ENCODE data around the gene NFILZ.

NFILZ gene

GRCh38 chr19:8642561-8642960 lies 12.1 kb downstream of the NFILZ start:
- no peak for DNase-seq

DNA sequence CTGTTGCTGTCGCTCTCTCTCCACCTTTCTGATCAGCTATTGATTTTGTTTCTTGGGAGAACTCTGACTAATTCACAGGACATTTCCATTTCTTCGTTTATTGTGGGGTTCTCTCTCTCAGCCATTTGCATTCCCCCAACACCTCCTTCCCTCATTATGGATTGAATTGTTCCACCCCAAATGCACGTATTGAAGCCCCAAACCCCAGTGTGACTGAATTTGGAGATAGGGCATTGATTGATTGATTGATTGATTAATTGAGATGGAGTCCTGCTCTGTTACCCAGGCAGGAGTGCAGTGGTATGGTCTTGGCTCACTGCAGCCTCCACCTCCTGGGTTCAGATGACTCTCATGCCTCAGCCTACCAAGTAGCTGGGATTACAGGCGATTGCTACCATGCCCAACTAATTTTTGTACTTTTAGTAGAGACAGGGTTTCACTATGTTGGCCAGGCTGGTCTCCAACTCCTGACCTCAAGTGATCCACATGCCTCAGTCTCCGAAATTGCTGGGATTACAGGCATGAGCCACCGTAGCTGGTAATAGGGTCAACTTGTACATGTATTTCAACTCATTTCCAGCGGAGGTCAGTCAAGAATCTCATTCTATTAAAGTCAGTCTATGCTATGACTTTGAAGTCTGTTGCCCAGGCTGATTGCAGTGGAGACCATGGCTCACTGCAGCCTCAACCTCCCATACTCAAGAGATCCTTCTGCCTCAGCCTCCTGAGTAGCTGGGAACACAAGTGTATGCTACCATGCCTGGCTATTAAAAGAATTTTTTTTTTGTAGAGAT lies 13.6 kb downstream of the NFILZ start:
- DNase-seq: no peak

DNA sequence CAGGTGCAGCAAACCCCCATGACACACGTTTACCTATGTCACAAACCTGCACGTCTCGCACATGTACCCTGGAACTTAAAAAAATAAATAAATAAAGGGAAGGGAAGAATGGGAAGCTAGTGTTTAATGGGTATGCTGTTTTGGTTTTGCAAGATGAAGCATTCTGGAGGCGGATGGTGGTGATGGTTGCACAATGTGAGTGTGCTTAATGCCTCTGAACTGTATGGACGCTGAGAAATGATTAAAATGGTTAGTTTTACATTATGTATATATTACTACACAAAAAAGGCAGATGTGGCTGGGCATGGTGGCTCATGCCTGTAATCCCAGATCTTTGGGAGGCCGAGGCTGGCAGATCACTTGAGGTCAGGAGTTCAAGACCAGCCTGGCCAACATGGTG lies 17.8 kb downstream of the NFILZ start:
- no peak for DNase-seq

DNA sequence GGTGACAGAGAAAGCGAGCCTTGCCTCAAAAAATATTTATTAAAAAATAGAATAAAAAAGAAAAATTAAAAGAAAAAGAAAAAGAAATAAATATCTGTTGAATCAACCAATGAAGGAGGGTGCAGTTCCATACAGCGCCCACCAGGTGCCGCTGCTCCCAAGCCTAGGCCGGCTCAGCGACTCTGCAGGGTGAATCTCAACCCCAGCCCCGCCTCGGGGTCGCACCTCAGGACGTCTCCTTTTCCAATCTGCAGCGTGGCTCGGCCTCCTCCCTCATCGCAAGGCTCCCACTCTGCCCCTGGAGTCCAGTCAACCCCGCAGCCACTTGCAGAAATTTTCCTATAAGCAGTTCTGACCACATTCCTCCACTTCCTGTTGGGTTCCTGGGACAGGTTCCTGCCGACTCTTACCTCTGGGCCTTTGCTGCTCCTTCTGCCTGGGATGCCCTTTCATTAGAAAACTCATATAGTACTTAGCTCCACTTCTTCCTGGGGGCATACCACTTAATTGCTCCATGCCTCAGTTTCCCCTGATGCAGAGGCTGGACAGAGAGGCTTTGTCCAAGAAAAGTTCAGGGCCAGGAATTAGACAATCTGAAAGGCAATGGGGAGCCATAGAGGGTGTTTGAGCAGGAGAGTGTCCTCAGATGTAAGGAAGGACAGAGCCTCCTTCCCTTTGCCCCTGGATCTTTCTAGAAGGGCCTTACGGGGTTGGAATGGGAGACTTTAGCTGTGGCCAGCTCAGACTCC lies 24.3 kb downstream of the NFILZ start:
- peak; percentile 72 for DNase-seq

- peak; percentile 43 for DNase-seq
These were observed 24.9 kb downstream of the NFILZ start for GRCh38 chr19:8655340-8655709.

- DNase-seq: no peak
These were observed 27.4 kb downstream of the NFILZ start for GRCh38 chr19:8657869-8658268.

GRCh38 chr19:8659905-8660304 lies 29.5 kb downstream of the NFILZ start:
- DNase-seq: no peak

- no peak for DNase-seq
These were observed 31.8 kb downstream of the NFILZ start for GRCh38 chr19:8662263-8662662.

GRCh38 chr19:8663920-8664670 lies 33.7 kb downstream of the NFILZ start:
- DNase-seq: peak; percentile 40

DNA sequence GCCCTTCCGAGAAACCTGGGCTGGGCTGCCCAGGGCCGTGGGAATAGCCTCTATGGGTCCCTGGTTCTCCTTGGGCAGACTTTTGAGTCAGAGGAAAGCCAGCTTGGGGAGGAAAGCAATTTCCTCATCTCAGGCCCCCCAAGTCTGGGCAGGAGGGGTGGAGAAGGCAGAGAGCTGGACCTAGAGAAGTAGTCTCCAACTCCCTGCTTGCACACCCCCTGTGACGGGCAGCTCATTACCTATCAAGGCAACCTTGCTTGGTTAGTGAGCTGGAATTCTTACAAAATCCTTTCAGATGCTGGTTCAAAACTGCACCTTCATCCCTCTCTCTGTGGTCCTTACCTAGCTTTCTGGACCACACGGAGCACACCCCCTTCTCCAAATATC lies 34.2 kb downstream of the NFILZ start:
- DNase-seq: no peak

DNA sequence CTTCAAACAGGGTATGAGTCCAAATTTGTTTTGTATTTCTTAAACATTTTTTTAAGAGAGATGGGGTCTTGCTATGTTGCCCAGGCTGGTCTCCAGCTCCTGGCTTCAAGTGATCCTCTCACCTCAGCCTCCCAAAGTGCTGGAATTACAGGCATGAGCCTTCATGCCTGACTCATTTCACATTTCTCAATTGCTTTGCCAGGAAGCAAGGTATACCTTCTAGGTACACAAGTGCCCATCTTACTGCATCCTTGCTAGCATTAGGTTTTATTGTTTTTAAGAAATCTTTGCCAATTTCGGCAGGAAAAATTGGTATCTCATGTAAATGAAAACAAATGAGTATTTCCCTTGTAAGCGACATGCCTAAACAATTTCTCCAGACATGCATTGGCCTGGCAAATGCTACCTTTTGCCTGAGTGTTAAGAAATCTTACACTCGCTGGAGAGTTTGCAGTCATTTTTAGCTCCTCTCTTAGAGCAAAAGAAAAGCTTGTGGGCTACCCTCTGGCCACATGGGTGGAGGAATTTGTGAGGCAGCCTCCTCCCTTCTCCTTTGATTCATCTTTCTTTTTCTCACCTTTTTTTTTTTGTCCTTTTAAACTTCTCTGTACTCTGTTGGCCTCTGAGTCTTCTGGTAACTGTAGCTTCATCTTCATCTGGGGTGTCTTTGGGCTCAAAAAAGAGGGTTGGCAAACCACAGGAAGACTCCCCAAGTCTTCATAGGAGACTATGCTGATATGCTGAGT lies 35.2 kb downstream of the NFILZ start:
- DNase-seq: no peak

GRCh38 chr19:8666814-8667405 lies 36.5 kb downstream of the NFILZ start:
- DNase-seq: no peak

GRCh38 chr19:8673276-8673891 lies 43.0 kb downstream of the NFILZ start:
- no peak for DNase-seq

DNA sequence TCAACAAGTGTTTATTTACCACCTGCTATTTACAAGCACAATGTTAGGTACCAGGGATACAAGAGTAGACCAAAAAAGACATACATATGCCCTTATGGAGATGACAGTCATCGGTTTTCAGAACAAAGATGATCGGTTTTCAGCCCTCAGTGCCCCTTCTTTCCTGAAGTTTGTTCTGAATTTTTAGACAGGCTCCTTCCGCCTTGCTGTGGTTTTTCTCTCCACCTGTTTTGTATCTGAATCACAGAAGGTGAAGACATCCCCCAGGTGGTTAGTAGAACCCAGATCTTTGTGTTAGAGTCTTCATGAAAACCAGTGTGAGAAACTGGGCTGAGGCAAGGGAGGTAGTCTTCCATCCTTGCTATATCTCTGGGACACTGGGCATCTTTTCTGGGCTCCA lies 44.6 kb downstream of the NFILZ start:
- DNase-seq: no peak

DNA sequence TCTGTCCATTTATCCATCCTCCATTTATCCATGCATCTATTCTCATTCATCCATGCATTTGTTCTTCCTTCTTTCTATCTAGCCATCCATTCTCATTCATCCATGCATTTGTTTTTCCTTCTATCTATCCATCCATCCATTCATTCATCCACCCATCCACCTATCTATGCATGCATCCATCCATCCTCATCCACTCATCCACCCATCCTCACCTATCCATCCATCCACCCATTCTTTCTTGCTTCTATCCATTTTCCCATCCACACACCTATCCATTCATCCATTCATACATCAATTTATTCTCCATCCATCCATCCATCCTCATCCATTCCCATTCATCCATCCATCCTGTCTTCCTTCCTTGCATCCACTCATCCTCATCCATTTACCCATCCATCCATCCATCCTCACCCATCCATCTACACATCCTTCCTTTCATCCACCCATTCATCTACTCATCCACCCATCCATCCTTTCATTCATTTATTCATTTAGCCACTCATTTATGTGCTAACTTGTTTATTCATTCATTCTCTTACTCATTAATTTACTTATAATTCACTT lies 47.9 kb downstream of the NFILZ start:
- no peak for DNase-seq
